Stimulated activated CD8-positive, alpha-beta memory T cell treated with anti-CD3 and anti-CD28 coated beads, Interleukin-7, amount 100 ng/mL, for 48 hours (primary cell): Measurements from ENCODE around the gene TSC1.

Experiments
- DNase-seq, 2 donors: peaks; one replicate each; pipeline ENCODE4 v3.0.0-alpha.2; 2020; ENCODE audit warnings: low read depth in 1 of 2; ENCODE audit errors: extremely low read depth in 1 of 2

TSC1 gene

GRCh38 chr9:132894862-132895835 lies 49.3 kb downstream of the TSC1 start:
- no peak for DNase-seq

- DNase-seq = no peak
Measured at GRCh38 chr9:132894346-132894745, 50.1 kb downstream of the TSC1 start.

DNA sequence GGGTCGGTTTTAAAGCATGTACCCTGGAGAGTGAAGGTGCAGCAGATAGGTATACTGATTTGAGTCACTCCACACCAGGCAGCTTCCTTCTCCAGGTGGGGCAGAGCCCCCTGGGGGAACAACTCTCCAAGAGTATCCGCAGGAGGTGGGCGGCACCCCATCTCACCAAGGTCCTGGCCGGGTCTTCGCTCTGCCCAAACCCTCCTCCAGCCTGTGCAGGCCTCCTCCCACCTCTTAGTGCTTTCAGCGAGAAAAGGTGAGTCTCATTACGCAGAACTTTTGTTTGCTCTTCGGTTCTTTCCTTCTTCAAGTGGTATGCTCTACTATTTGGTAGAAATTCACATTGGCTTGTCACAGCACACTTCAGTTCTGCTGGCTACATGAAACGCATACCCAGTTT lies 52.0 kb downstream of the TSC1 start:
- DNase-seq = no peak

DNA sequence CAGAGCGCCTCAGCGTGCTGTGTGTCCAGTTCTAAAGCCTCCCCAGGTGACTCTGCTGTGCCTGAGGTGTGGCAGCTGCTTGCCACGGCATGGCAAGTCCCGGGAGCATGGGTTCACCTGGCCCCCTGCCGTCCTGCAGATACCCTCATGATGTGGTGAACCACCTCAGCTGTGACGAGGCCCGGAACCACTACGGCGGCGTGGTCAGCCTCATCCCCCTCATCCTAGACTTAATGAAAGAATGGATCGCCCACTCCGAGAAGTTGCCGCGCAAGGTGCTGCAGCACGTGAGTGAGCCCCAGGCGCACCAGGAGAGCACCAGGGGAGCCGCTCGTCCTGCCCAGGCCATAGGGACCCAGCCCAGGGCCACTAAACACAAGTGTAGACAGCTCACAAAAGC lies 56.3 kb downstream of the TSC1 start:
- DNase-seq = no peak

GRCh38 chr9:132887181-132888120 lies 57.0 kb downstream of the TSC1 start:
- DNase-seq = no peak

DNA sequence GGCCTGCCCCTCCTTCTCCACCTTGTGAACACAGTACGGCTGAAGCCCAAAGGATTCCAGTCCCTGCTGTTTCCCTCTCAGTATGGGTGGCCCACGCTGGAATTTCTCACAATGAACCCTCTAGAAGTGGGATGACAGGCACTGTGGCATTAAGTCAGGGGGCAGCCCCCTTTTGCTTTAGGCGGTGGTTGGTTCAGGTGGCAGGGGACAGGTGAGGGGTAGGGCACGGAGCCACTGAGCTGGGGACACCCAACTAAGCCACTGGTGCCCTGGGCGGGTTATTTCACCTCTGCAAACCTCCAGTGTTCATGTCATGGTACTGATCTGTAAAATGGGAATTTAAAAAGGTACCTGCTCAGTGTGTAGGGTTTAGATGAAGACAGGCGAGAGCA lies 58.1 kb downstream of the TSC1 start:
- no peak for DNase-seq

DNA sequence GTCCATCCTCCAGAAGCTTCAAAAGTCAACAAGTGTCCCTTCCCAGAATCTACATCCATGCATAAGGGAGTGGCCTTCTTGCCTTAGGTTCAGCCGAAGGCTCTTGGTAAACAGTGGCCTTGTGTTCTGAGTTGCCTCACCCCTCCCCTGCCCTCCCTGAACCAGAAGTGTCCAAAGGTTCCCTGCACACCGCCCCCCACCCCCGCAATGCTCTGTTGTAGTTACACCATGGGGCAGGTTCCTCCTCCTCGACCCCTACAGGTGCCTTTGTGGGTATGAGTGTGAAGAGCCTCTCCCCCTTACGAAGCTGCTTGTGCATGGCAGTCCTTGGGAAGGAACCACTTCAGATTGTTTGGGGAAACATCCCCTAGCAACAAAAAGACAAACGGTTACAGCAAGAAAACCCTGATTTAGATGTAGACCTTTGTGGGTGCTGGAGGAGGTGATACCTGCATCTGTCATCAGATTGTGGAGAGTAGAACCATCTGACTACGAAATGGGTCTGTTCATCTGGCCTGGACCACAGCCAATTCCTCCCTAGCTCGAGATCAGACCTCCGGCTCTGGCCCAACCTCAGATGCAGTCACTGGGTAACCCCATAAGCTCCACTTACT lies 58.6 kb downstream of the TSC1 start:
- no peak for DNase-seq

GRCh38 chr9:132883349-132884294 lies 60.8 kb downstream of the TSC1 start:
- no peak for DNase-seq

GRCh38 chr9:132882616-132883015 lies 61.8 kb downstream of the TSC1 start:
- DNase-seq = no peak

DNA sequence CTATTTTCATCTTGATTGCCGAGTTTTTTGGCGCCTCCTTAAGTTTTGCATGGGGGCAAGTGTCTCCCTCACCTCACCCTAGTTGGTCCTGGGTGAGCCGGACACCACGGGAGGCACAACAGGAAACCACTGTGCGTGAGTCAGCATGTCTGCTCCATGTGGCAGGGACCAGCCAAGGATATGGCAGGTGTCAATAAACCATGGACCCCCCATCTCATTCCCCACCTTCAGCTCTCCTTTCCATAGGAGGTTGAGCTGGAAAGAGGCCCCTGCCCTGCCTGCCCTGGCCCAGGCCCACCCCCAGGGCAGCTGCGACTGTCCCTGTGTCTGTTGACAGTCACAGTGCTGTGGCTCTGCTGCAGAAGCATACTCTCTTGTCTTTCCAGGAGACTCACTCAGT lies 62.6 kb downstream of the TSC1 start:
- no peak for DNase-seq

- no peak for DNase-seq
Measured at GRCh38 chr9:132880324-132880661, 64.1 kb downstream of the TSC1 start.

GRCh38 chr9:132879457-132880323 lies 64.7 kb downstream of the TSC1 start:
- no peak for DNase-seq

- peak in 1 of 2 donors; percentile 20 for DNase-seq
Measured at GRCh38 chr9:132878695-132879456, 65.5 kb downstream of the TSC1 start, which contains the start of gene SPACA9. TSS of gene SPACA9 (plus strand) at chr9:132878898. CDS start at chr9:132883948, 5,050 bp downstream.

GRCh38 chr9:132877824-132878694 lies 66.4 kb downstream of the TSC1 start, which contains the start of gene AK8:
TSS of gene AK8 (minus strand) at chr9:132878284. CDS start at chr9:132878255, 29 bp downstream.
- DNase-seq = peak; percentile 37 to 60

DNA sequence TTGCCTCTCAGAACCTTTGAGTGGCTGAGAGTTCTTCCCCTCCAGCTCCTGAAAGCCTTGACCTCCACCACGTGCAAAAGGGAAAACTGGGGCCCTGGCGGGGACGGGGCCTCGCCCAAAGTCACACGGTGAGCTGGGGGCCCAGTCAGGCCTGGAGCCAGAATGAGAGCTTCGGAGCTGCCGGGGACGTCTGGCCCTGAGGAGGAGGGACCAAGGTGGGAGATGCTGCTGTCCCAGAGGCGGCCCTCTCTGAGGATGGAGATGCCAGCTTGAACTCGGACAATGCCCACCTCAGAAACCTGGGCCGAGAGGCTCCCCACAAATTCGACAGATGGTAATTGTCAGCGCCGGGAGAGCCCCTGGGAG lies 67.0 kb downstream of the TSC1 start:
- DNase-seq = no peak

- no peak for DNase-seq
Measured at GRCh38 chr9:132876849-132877248, 67.6 kb downstream of the TSC1 start.

DNA sequence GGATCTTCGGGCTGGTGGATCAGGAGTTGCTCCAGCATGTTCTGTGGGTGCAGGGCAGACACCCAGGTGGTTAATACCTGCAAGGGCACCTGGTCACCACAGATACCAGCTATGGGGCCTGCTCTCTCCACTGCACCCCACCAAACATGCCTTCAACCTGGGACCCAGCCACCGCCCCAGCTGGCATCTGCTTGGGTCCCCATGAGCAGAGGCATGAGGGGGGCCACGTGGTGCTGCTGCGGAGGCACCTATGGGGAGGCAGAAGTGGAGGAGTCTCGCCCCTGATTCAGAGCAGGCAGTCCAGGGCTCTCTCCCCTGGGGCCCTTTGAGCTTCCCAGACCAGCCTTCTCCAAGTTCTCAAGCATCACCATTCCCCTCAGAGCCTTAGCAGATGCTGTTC lies 69.3 kb downstream of the TSC1 start:
- DNase-seq = no peak
